Measurements from ENCODE around the gene CEP135.

GRCh38 chr4:55920571-55920970, 28.2 kb upstream of the CEP135 start:
- TF ChIP-seq POLR2A (IDR thresholded peaks at IDR 0.05) = no peak
- TF ChIP-seq CTCF (IDR thresholded peaks at IDR 0.05) = no peak
- TF ChIP-seq POLR2AphosphoS5 (IDR thresholded peaks at IDR 0.05) = no peak

Measured in breast epithelium (tissue), 3 donors.